ENCODE data around the gene CALN1. TPM values are rescaled to one million over a fixed set of nuclear protein-coding genes. Genes with fewer than 3 reads are reported as not detected.

CALN1 gene
- polyA plus RNA-seq, 1 experiment = not detected

DNA sequence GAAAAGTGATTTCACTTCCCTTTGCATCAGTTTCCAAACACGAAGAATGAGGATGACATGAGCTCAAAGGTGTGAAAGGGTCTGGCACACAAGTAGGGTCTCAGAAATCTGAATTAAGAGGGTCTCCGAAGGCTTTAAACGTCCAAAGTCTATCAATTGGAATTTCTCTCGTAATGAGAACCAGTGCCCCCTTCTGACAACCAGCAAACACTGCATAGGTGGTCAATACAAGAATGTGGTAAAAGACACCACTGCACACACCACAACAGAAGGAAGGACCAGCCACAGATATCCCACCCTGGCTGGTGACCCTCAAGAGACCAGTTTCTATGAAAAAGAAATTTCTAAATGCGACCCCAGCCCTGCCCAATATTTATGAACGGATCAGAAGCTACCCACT is 78.1 kb downstream of the CALN1 start:
- CTCF ChIA-PET = no interaction called here
- H3K27me3 ChIP-seq (ENCODE audit: control insufficient read depth, insufficient read depth, low read length) = no peaks in the 10 kb centered on the region
- no peaks in the 10 kb centered on the region for H3K36me3 ChIP-seq (ENCODE audit: control insufficient read depth, insufficient read depth, low read length)
- DNase-seq (ENCODE audit: low read depth) = no peak
- TF ChIP-seq, protein P1, sequence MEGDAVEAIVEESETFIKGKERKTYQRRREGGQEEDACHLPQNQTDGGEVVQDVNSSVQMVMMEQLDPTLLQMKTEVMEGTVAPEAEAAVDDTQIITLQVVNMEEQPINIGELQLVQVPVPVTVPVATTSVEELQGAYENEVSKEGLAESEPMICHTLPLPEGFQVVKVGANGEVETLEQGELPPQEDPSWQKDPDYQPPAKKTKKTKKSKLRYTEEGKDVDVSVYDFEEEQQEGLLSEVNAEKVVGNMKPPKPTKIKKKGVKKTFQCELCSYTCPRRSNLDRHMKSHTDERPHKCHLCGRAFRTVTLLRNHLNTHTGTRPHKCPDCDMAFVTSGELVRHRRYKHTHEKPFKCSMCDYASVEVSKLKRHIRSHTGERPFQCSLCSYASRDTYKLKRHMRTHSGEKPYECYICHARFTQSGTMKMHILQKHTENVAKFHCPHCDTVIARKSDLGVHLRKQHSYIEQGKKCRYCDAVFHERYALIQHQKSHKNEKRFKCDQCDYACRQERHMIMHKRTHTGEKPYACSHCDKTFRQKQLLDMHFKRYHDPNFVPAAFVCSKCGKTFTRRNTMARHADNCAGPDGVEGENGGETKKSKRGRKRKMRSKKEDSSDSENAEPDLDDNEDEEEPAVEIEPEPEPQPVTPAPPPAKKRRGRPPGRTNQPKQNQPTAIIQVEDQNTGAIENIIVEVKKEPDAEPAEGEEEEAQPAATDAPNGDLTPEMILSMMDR (IDR thresholded peaks at IDR 0.05; ENCODE audit: insufficient read depth, low read depth, low read length) = no peak
- no peak overlapping the region for H3K4me3 ChIP-seq (ENCODE audit: low read depth, low read length)
- POLR2A ChIA-PET = no interaction called here

DNA sequence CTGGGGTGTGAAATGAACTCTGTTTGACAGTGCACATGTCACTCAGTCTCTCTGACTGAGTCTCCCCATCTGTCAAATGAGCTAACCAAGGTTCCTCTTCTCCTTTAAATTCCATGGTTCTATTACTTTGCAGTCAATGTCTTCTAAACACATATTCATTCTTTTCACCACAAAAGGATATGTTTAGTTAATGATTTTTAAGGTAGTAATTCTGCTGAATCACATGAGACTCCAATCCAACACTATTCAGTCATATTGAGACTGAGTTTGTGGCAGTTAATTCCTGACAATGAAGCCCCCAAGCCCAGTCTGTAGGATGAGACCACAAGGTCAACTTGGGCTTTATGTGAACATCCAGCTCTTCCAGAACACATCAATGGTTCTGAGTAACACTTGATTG is 85.3 kb downstream of the CALN1 start:
- POLR2A ChIA-PET = no interaction called here

DNA sequence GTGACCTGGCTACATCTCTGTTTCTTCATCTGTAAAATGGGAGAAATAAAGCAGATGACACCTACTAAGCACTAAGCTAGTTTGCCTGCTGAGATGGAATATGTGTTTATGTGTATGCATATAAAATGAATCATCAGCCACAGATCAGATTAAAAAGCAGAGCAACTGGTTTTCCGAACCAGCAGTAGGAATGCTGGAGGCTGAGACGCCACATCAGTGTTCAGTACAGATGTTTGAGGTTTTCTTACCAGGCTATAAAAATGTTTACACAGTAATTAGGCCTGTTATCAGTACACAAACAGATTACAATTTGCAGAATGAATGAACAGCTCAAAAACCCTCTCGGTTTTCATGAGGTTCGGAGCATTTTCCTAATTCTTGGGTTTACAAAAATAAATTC is 85.8 kb downstream of the CALN1 start:
- ChIA-PET CTCF (no interaction called here), POLR2A (no interaction called here)
- no peak overlapping the region for H3K4me3 ChIP-seq (ENCODE audit: low read depth, low read length)
- H3K36me3 ChIP-seq (ENCODE audit: control insufficient read depth, insufficient read depth, low read length) = no peaks in the 10 kb centered on the region
- no peaks in the 10 kb centered on the region for H3K27me3 ChIP-seq (ENCODE audit: control insufficient read depth, insufficient read depth, low read length)
- no peak for DNase-seq (ENCODE audit: low read depth)
- TF ChIP-seq, protein P1 (IDR thresholded peaks at IDR 0.05; ENCODE audit: insufficient read depth, low read depth, low read length) = no peak

More for the DNA sequence above, 85.3 kb downstream of the CALN1 start:
- Histone ChIP-seq H3K4me3 (ENCODE audit: low read depth, low read length) (no peak overlapping the region), H3K27me3 (ENCODE audit: control insufficient read depth, insufficient read depth, low read length) (no peaks in the 10 kb centered on the region), H3K36me3 (ENCODE audit: control insufficient read depth, insufficient read depth, low read length) (no peaks in the 10 kb centered on the region)
- TF ChIP-seq, protein P1 (IDR thresholded peaks at IDR 0.05; ENCODE audit: insufficient read depth, low read depth, low read length) = no peak
- CTCF ChIA-PET = no interaction called here
- no peak for DNase-seq (ENCODE audit: low read depth)

- no peak for DNase-seq (ENCODE audit: low read depth)
Observed at GRCh38 chr7:72325561-72325960, 86.6 kb downstream of the CALN1 start.

DNA sequence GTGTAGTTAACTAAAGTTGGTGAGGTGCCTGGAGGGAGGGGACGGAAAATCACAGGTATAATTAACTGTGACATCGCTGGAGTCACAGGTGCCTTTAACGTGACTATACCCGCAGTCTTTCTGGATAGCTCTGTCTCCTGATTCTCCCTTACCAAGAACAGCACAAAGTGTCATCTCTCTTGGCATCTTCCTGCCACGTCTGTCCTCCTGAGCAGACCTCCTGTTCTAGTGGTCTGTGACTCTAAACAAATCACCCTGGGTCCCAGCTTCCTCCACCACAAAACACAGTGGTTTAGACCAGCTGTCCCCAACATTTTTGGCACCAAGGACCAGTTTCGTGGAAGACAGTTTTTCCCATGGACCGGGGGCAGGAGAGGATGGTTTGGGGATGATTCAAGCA is 90.5 kb downstream of the CALN1 start:
- DNase-seq (ENCODE audit: low read depth) = no peak
- Histone ChIP-seq H3K27me3 (ENCODE audit: control insufficient read depth, insufficient read depth, low read length) (no peaks in the 10 kb centered on the region), H3K4me3 (ENCODE audit: low read depth, low read length) (no peak overlapping the region), H3K36me3 (ENCODE audit: control insufficient read depth, insufficient read depth, low read length) (no peaks in the 10 kb centered on the region)
- TF ChIP-seq, protein P1 (IDR thresholded peaks at IDR 0.05; ENCODE audit: insufficient read depth, low read depth, low read length) = no peak
- ChIA-PET POLR2A (no interaction called here), CTCF (no interaction called here)

More at GRCh38 chr7:72325561-72325960, 86.6 kb downstream of the CALN1 start:
- Histone ChIP-seq H3K36me3 (ENCODE audit: control insufficient read depth, insufficient read depth, low read length) (no peaks in the 10 kb centered on the region), H3K27me3 (ENCODE audit: control insufficient read depth, insufficient read depth, low read length) (no peaks in the 10 kb centered on the region), H3K4me3 (ENCODE audit: low read depth, low read length) (no peak overlapping the region)
- TF ChIP-seq, protein P1 (IDR thresholded peaks at IDR 0.05; ENCODE audit: insufficient read depth, low read depth, low read length) = no peak
- CTCF ChIA-PET = no interaction called here
- POLR2A ChIA-PET = no interaction called here
